ENCODE measurements around the gene TRIM4.
"Not testable (repeated sequence)": the region's sequence is repeated elsewhere in the genome, so short reads cannot be mapped to it uniquely, and the experiment has no call there.

Gene TRIM4

GRCh38 chr7:99918959-99919813 is at the start of gene TRIM4:
Gene TRIM4 (minus strand): TSS chr7:99919530. CDS start chr7:99919401, 129 bp downstream.
- DNase-seq: peak; percentile 91

- no peak for DNase-seq
Observed at GRCh38 chr7:99958564-99959227, 39.4 kb upstream of the TRIM4 start.

- DNase-seq: no peak
Observed at GRCh38 chr7:99955247-99955646, 35.9 kb upstream of the TRIM4 start.

GRCh38 chr7:99954643-99955042 is 35.3 kb upstream of the TRIM4 start:
- not testable (repeated sequence) for DNase-seq

GRCh38 chr7:99953649-99954048 is 34.3 kb upstream of the TRIM4 start:
- no peak for DNase-seq

- DNase-seq: not testable (repeated sequence)
Observed at GRCh38 chr7:99952649-99953048, 33.3 kb upstream of the TRIM4 start.

GRCh38 chr7:99950819-99951218 is 31.5 kb upstream of the TRIM4 start:
- not testable (repeated sequence) for DNase-seq

GRCh38 chr7:99949645-99950228 is 30.4 kb upstream of the TRIM4 start:
- peak; percentile 22 for DNase-seq

- DNase-seq: no peak
Observed at GRCh38 chr7:99947608-99948007, 28.3 kb upstream of the TRIM4 start.

GRCh38 chr7:99944497-99945070 is 25.3 kb upstream of the TRIM4 start:
- no peak for DNase-seq

GRCh38 chr7:99943641-99944496 is 24.5 kb upstream of the TRIM4 start:
- DNase-seq: no peak

- DNase-seq: no peak
Observed at GRCh38 chr7:99938296-99938695, 19.0 kb upstream of the TRIM4 start.

- DNase-seq: not testable (repeated sequence)
Observed at GRCh38 chr7:99935009-99935408, 15.7 kb upstream of the TRIM4 start.

- no peak for DNase-seq
Observed at GRCh38 chr7:99930376-99930775, 11.0 kb upstream of the TRIM4 start.

GRCh38 chr7:99929730-99930053 is 10.4 kb upstream of the TRIM4 start:
- DNase-seq: no peak

- DNase-seq: peak; percentile 49
Observed at GRCh38 chr7:99928994-99929729, 9.8 kb upstream of the TRIM4 start, which contains the start of gene GJC3. Gene GJC3 (minus strand): TSS chr7:99929620. CDS start chr7:99929620, 0 bp downstream.

GRCh38 chr7:99928188-99928587 is 8.9 kb upstream of the TRIM4 start:
- DNase-seq: no peak

- DNase-seq: no peak
Observed at GRCh38 chr7:99927536-99927935, 8.2 kb upstream of the TRIM4 start.

- no peak for DNase-seq
Observed at GRCh38 chr7:99926321-99926720, 7.0 kb upstream of the TRIM4 start.

- DNase-seq: no peak
Observed at GRCh38 chr7:99923200-99923599, 3.9 kb upstream of the TRIM4 start.

- no peak for DNase-seq
Observed at GRCh38 chr7:99920149-99920548, 819 bp upstream of the TRIM4 start.

- no peak for DNase-seq
Observed at GRCh38 chr7:99919814-99920112, 433 bp upstream of the TRIM4 start.

All from CD4-positive, alpha-beta T cell treated with Interleukin-12 subunit alpha and Interleukin-12 subunit beta, for 1 hour (primary cell).